GM12864 (cell line): Measurements from ENCODE around the gene OTX1.
"Not testable (repeated sequence)": the region's sequence is repeated elsewhere in the genome, so short reads cannot be mapped to it uniquely, and the experiment has no call there.

Experiments used
- DNase-seq: peaks from one replicate; pipeline ENCODE4 v3.0.0-alpha.2; 2011; ENCODE audit warnings: low read depth
- H3K4me3 ChIP-seq: 2 replicates; pipeline ENCODE4 v1.5.1; 2011; ENCODE audit warnings: mild to moderate bottlenecking, low read depth, low read length, control low read depth
- CTCF ChIP-seq: IDR thresholded peaks from 2 replicates; pipeline ENCODE4 v1.5.1; 2011; ENCODE audit warnings: low read depth, mild to moderate bottlenecking, moderate library complexity, low read length, control low read depth, inconsistent platforms; ENCODE audit errors: missing control alignments

The OTX1 gene

GRCh38 chr2:63012541-63012940 lies 38.1 kb upstream of the OTX1 start:
- TF ChIP-seq CTCF = no peak
- H3K4me3 ChIP-seq = no peak overlapping the region
- DNase-seq = no peak

GRCh38 chr2:63013438-63013837 lies 37.2 kb upstream of the OTX1 start:
- no peak overlapping the region for H3K4me3 ChIP-seq
- no peak for DNase-seq
- no peak for TF ChIP-seq CTCF

- TF ChIP-seq CTCF = no peak
- H3K4me3 ChIP-seq = no peak overlapping the region
- DNase-seq = no peak
Observed at GRCh38 chr2:63015389-63015788, 35.2 kb upstream of the OTX1 start.

GRCh38 chr2:63018439-63018838 lies 32.2 kb upstream of the OTX1 start:
- no peak for DNase-seq
- H3K4me3 ChIP-seq = no peak overlapping the region
- no peak for TF ChIP-seq CTCF

GRCh38 chr2:63019686-63020085 lies 30.9 kb upstream of the OTX1 start:
- not testable (repeated sequence) for H3K4me3 ChIP-seq, DNase-seq

- peak; percentile 35 for TF ChIP-seq CTCF
- DNase-seq = no peak
Observed at GRCh38 chr2:63023444-63023843, 27.2 kb upstream of the OTX1 start.

GRCh38 chr2:63027220-63027619 lies 23.4 kb upstream of the OTX1 start:
- H3K4me3 ChIP-seq = no peak overlapping the region
- DNase-seq = no peak
- no peak for TF ChIP-seq CTCF

More at GRCh38 chr2:63023444-63023843, 27.2 kb upstream of the OTX1 start:
- no peak overlapping the region for H3K4me3 ChIP-seq

- H3K4me3 ChIP-seq = no peak overlapping the region
- TF ChIP-seq CTCF = no peak
- DNase-seq = no peak
Observed at GRCh38 chr2:63029058-63029457, 21.6 kb upstream of the OTX1 start.
